CD4-positive, alpha-beta T cell (primary cell): ENCODE results near the gene PLXNA2. TPM values are rescaled to one million over a fixed set of nuclear protein-coding genes. Genes with fewer than 3 reads are reported as not detected.

Experiments used
- ATAC-seq: fragments of 200-7000 bp; cut with Tn5 transposase; one replicate; pipeline ENCODE4 v1.10.0; 2022; ENCODE audit warnings: mild to moderate bottlenecking; ENCODE audit not compliant: poor library complexity
- CTCF ChIA-PET: fragments of 350-600 bp; sonication (Branson Sonifier 250); formaldehyde crosslinking; loops from one replicate; lab custom pipeline; 2021; ENCODE audit warnings: antibody characterized with exemption, inconsistent platforms; lab: Charles Lee
- POLR2A ChIA-PET: fragments of 350-600 bp; sonication (Branson Sonifier 250); formaldehyde crosslinking; loops from one replicate; lab custom pipeline; 2021; ENCODE audit warnings: antibody characterized with exemption, inconsistent platforms; lab: Charles Lee
- DNase-seq, 14 experiments: peaks; one replicate each; pipeline ENCODE4 v3.0.0-alpha.2; 2013 to 2020; ENCODE audit warnings: mixed read lengths in 2 of 14
- H3K27ac ChIP-seq, 2 donors: one replicate each; pipeline versions ENCODE4 v1.5.1 to v1.7.0; 2013; ENCODE audit warnings: low read length in 2 of 2, low read depth in 1 of 2, mild to moderate bottlenecking in 1 of 2
- H3K27me3 ChIP-seq, 2 experiments: 1 replicate in 1 of 2; 2 replicates in 1 of 2; pipeline versions ENCODE4 v1.6.1 to v1.7.0; 2013; ENCODE audit warnings: low read length in 2 of 2, control low read depth in 1 of 2, mild to moderate bottlenecking in 1 of 2, moderate library complexity in 1 of 2; ENCODE audit not compliant: insufficient read depth in 2 of 2, control insufficient read depth in 1 of 2
- H3K36me3 ChIP-seq: one replicate; pipeline ENCODE4 v1.6.1; 2013; ENCODE audit warnings: low read length, control low read depth; ENCODE audit not compliant: insufficient read depth
- H3K4me1 ChIP-seq: one replicate; pipeline ENCODE4 v1.6.1; 2013; ENCODE audit warnings: low read length, control low read depth; ENCODE audit not compliant: insufficient read depth
- H3K4me3 ChIP-seq: one replicate; pipeline ENCODE4 v1.5.1; 2013; ENCODE audit warnings: mild to moderate bottlenecking, low read length, moderate library complexity
- H3K9me3 ChIP-seq, 2 experiments: 1 replicate in 1 of 2; 2 replicates in 1 of 2; pipeline versions ENCODE4 v1.6.1 to v1.7.0; 2013; ENCODE audit warnings: low read length in 2 of 2, mild to moderate bottlenecking in 2 of 2, control low read depth in 1 of 2, moderate library complexity in 1 of 2; ENCODE audit not compliant: control insufficient read depth in 1 of 2, insufficient read depth in 1 of 2
- H3K27ac Mint-ChIP-seq: one replicate; pipeline ENCODE4 v1.8.0; 2020; ENCODE audit warnings: mixed read lengths
- H3K27me3 Mint-ChIP-seq: one replicate; pipeline ENCODE4 v1.8.0; 2021; ENCODE audit warnings: mixed read lengths
- H3K36me3 Mint-ChIP-seq: one replicate; pipeline ENCODE4 v1.8.0; 2021; ENCODE audit warnings: low read depth, mixed read lengths
- H3K4me1 Mint-ChIP-seq: one replicate; pipeline ENCODE4 v1.8.0; 2021; ENCODE audit warnings: low read depth, mixed read lengths
- H3K4me3 Mint-ChIP-seq: one replicate; pipeline ENCODE4 v1.8.0; 2020; ENCODE audit warnings: mild to moderate bottlenecking, mixed read lengths
- H3K9me3 Mint-ChIP-seq: one replicate; pipeline ENCODE4 v1.8.0; 2020; ENCODE audit warnings: mixed read lengths
- CTCF ChIP-seq: fragments of 200-600 bp; IDR thresholded peaks from one replicate; pipeline ENCODE4 v1.8.0; 2022; ENCODE audit warnings: antibody characterized with exemption, mild to moderate bottlenecking
- intact Hi-C, 2 experiments: fragments of 100-400 bp; cut with DNase I in 1 of 2; cut with micrococcal nuclease in 1 of 2; formaldehyde crosslinking; loops; one replicate each; pipeline versions ENCODE4 v1.15.1 to v1.9.0; 2023 to 2025; cut with DNase I, micrococcal nuclease
- total RNA-seq, 174 experiments: library from RNA in 2 of 174; stranded (reverse) in 2 of 174; gene quantifications; one replicate each; pipeline ENCODE4 v1.2.3 and lab custom pipeline; 2021 to 2026

Gene PLXNA2
- total RNA-seq, 2 experiments from 2014 or later, result 0.75 to 0.77 TPM

GRCh38 chr1:208100106-208100505, 144.1 kb downstream of the PLXNA2 start:
- intact Hi-C loops, result no loop called here
- Mint-ChIP-seq H3K4me3 (no peak overlapping the region), H3K4me1 (no peaks in the 10 kb centered on the region), H3K27me3 (no peaks in the 10 kb centered on the region), H3K36me3 (no peaks in the 10 kb centered on the region), H3K9me3 (no peaks in the 10 kb centered on the region), H3K27ac (no peak overlapping the region)
- H3K4me1 ChIP-seq, result no peaks in the 10 kb centered on the region
- H3K36me3 ChIP-seq, result no peaks in the 10 kb centered on the region
- DNase-seq (no peak), ATAC-seq (no peak)
- H3K9me3 ChIP-seq, result no peaks in the 10 kb centered on the region
- no peak overlapping the region for H3K4me3 ChIP-seq
- CTCF ChIA-PET, result no interaction called here
- TF ChIP-seq CTCF, result no peak
- POLR2A ChIA-PET, result no interaction called here
- peaks cover 0 to 2% of the 10 kb centered on the region in 2 experiments for H3K27me3 ChIP-seq
- H3K27ac ChIP-seq, result no peak overlapping the region

GRCh38 chr1:208098773-208099172, 145.4 kb downstream of the PLXNA2 start:
- TF ChIP-seq CTCF, result no peak
- H3K27ac Mint-ChIP-seq, result no peak overlapping the region
- H3K27me3 Mint-ChIP-seq, result no peaks in the 10 kb centered on the region
- DNase-seq (no peak), ATAC-seq (no peak)
- no peak overlapping the region for H3K4me3 Mint-ChIP-seq
- ChIA-PET CTCF (no interaction called here), POLR2A (no interaction called here)
- intact Hi-C loops, result no loop called here
- H3K27ac ChIP-seq, result no peak overlapping the region
- H3K4me1 Mint-ChIP-seq, result no peaks in the 10 kb centered on the region
- H3K9me3 Mint-ChIP-seq, result no peaks in the 10 kb centered on the region
- H3K4me1 ChIP-seq, result no peaks in the 10 kb centered on the region
- H3K9me3 ChIP-seq, result no peaks in the 10 kb centered on the region
- no peaks in the 10 kb centered on the region for H3K36me3 Mint-ChIP-seq
- peaks cover 0 to 2% of the 10 kb centered on the region in 2 experiments for H3K27me3 ChIP-seq
- H3K4me3 ChIP-seq, result no peak overlapping the region
- no peaks in the 10 kb centered on the region for H3K36me3 ChIP-seq

- Histone ChIP-seq H3K27me3 (no peaks in the 10 kb centered on the region), H3K4me1 (no peaks in the 10 kb centered on the region), H3K4me3 (no peak overlapping the region), H3K36me3 (no peaks in the 10 kb centered on the region), H3K9me3 (no peaks in the 10 kb centered on the region), H3K27ac (no peak overlapping the region)
- Mint-ChIP-seq H3K36me3 (no peaks in the 10 kb centered on the region), H3K27ac (no peak overlapping the region), H3K9me3 (no peaks in the 10 kb centered on the region), H3K27me3 (peaks cover 4% of the 10 kb centered on the region), H3K4me3 (no peak overlapping the region), H3K4me1 (no peaks in the 10 kb centered on the region)
- peak; percentile 43 for ATAC-seq
- peak; percentile 31 to 73 (median 48) for DNase-seq
- peak; percentile 70 for TF ChIP-seq CTCF
- intact Hi-C loops, result loop anchor here (1.0 kb wide), 2 partner anchors 72 to 73 kb away; no protein-coding TSS in a partner anchor
- CTCF ChIA-PET, result interaction anchor here (0.7 to 4.3 kb wide), 2 partner anchors 31 to 72 kb away, joined by 3 to 24 read pairs; no protein-coding TSS in a partner anchor
- POLR2A ChIA-PET, result no interaction called here
Measured at GRCh38 chr1:208093754-208094719, 150.1 kb downstream of the PLXNA2 start.
